Adrenal gland (tissue), 5 donors: ENCODE data around the gene PRELID2.

Experiments used
- POLR2A ChIP-seq, 2 donors: fragments of 450-650 bp; IDR thresholded peaks; one replicate each; pipeline ENCODE4 v1.6.1; 2017; ENCODE audit warnings: antibody characterized with exemption in 2 of 2, mild to moderate bottlenecking in 2 of 2, moderate library complexity in 1 of 2
- TF ChIP-seq, protein P1 (sequence below), 6 experiments: fragments of 450-650 bp in 4 of 6; fragments of 200-600 bp in 2 of 6; sonication (generic) in 1 of 6; IDR thresholded peaks; 1 replicate in 5 of 6; 2 replicates in 1 of 6; pipeline versions ENCODE4 v1.5.1 to v1.8.0; 2016 to 2021; ENCODE audit warnings: antibody characterized with exemption in 6 of 6, mild to moderate bottlenecking in 2 of 6, moderate library complexity in 1 of 6
- donor health status: DM: no; HTN: no; CAD: no.

DNA sequence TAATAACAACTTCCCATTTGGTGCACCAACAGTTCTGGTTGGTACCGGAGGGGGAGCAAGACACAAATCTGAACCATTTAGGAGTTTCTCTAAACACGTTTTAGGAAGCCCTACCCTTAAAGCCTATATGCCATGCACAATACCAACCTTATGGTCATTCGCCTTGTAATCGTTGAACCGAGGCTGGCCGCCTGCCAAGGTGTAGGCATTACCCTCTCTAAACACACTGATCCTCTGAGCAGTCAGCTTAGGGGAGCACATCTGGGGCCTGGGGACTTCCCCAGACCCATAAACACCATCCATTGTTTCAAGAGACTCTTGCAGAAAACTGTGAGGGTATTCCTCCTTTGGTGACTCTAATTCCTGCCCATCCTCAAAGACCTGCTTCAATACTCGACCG lies 37.3 kb upstream of the PRELID2 start:
- TF ChIP-seq, protein P1, sequence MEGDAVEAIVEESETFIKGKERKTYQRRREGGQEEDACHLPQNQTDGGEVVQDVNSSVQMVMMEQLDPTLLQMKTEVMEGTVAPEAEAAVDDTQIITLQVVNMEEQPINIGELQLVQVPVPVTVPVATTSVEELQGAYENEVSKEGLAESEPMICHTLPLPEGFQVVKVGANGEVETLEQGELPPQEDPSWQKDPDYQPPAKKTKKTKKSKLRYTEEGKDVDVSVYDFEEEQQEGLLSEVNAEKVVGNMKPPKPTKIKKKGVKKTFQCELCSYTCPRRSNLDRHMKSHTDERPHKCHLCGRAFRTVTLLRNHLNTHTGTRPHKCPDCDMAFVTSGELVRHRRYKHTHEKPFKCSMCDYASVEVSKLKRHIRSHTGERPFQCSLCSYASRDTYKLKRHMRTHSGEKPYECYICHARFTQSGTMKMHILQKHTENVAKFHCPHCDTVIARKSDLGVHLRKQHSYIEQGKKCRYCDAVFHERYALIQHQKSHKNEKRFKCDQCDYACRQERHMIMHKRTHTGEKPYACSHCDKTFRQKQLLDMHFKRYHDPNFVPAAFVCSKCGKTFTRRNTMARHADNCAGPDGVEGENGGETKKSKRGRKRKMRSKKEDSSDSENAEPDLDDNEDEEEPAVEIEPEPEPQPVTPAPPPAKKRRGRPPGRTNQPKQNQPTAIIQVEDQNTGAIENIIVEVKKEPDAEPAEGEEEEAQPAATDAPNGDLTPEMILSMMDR (IDR thresholded peaks at IDR 0.05) = no peak
- TF ChIP-seq POLR2A (IDR thresholded peaks at IDR 0.05) = no peak
